ENCODE measurements around the gene NR4A3. TPM values are rescaled to one million over a fixed set of nuclear protein-coding genes. Genes with fewer than 3 reads are reported as not detected.

NR4A3 gene
- total and polyA plus RNA-seq, 12 donors, result 0.83 to 70.8 (median 9.3) TPM

- TF ChIP-seq POLR2A (IDR thresholded peaks at IDR 0.05), result no peak
- no peak for TF ChIP-seq CTCF (IDR thresholded peaks at IDR 0.05)
- H3K27me3 ChIP-seq, result no peaks in the 10 kb centered on the region
- H3K36me3 ChIP-seq (replicated peaks in 1 of 2), result no peaks in the 10 kb centered on the region
- H3K9me3 ChIP-seq (replicated peaks in 1 of 3), result peaks cover 0 to 7% (median 0%) of the 10 kb centered on the region in 3 donors
- DNase-seq, result no peak
- H3K4me1 ChIP-seq (replicated peaks in 1 of 2), result no peaks in the 10 kb centered on the region
- intact Hi-C loops (cut with DNase I), result no loop called here
- 94 to 100% (median 98%) methylated on average over 3 of the region's 3 CpGs for WGBS, 4 donors
- no peak overlapping the region for H3K27ac ChIP-seq
- no peak overlapping the region for H3K4me3 ChIP-seq
Observed at GRCh38 chr9:99801775-99802174, 19.9 kb upstream of the NR4A3 start.

- intact Hi-C loops (cut with DNase I), result no loop called here
- Histone ChIP-seq H3K9me3 (replicated peaks in 1 of 3) (peaks cover 0 to 7% (median 0%) of the 10 kb centered on the region in 3 donors), H3K4me3 (no peak overlapping the region), H3K27me3 (no peaks in the 10 kb centered on the region), H3K4me1 (replicated peaks in 1 of 2) (peaks cover 0 to 7% of the 10 kb centered on the region in 2 donors), H3K27ac (no peak overlapping the region), H3K36me3 (replicated peaks in 1 of 2) (no peaks in the 10 kb centered on the region)
- WGBS, 4 donors, result 89 to 100% (median 93%) methylated on average over 2 of the region's 2 CpGs
- no peak for DNase-seq
- no peak for TF ChIP-seq POLR2A (IDR thresholded peaks at IDR 0.05)
- no peak for TF ChIP-seq CTCF (IDR thresholded peaks at IDR 0.05)
Observed at GRCh38 chr9:99803694-99804093, 18.0 kb upstream of the NR4A3 start.

- Histone ChIP-seq H3K4me1 (replicated peaks in 1 of 2) (peaks cover 0 to 16% of the 10 kb centered on the region in 2 donors), H3K36me3 (replicated peaks in 1 of 2) (no peaks in the 10 kb centered on the region), H3K27ac (no peak overlapping the region), H3K4me3 (no peak overlapping the region), H3K9me3 (replicated peaks in 1 of 3) (peaks cover 0 to 3% (median 0%) of the 10 kb centered on the region in 3 donors), H3K27me3 (no peaks in the 10 kb centered on the region)
- peak; percentile 41 to 73 (median 64) for TF ChIP-seq CTCF (IDR thresholded peaks at IDR 0.05)
- no peak for TF ChIP-seq POLR2A (IDR thresholded peaks at IDR 0.05)
- WGBS, 4 donors, result 38 to 44% (median 40%) methylated on average over 4 of the region's 4 CpGs
- intact Hi-C loops (cut with DNase I), result no loop called here
- DNase-seq, result peak; percentile 51 to 87 (median 77)
Observed at GRCh38 chr9:99807276-99807852, 14.3 kb upstream of the NR4A3 start.

- TF ChIP-seq POLR2A (IDR thresholded peaks at IDR 0.05) (no peak), CTCF (IDR thresholded peaks at IDR 0.05) (no peak)
Observed at GRCh38 chr9:99807956-99808355, 13.7 kb upstream of the NR4A3 start.

More at GRCh38 chr9:99807956-99808355, 13.7 kb upstream of the NR4A3 start:
- intact Hi-C loops (cut with DNase I), result no loop called here
- H3K36me3 ChIP-seq (replicated peaks in 1 of 2), result no peaks in the 10 kb centered on the region
- H3K4me1 ChIP-seq (replicated peaks in 1 of 2), result peaks cover 0 to 16% of the 10 kb centered on the region in 2 donors
- no peak overlapping the region for H3K4me3 ChIP-seq
- H3K27me3 ChIP-seq, result no peaks in the 10 kb centered on the region
- no peak for DNase-seq
- H3K9me3 ChIP-seq (replicated peaks in 1 of 3), result no peaks in the 10 kb centered on the region
- H3K27ac ChIP-seq, result no peak overlapping the region
